HG02759 (cell line): Measurements from ENCODE around the gene RPL5.

Experiments used
- ATAC-seq: cut with Tn5 transposase; IDR thresholded peaks from one replicate; pipeline ENCODE4 v1.9.1; 2021; ENCODE audit warnings: mild to moderate bottlenecking, moderate library complexity; ENCODE audit not compliant: unreplicated experiment

RPL5 gene

GRCh38 chr1:92853299-92853698 lies 21.5 kb downstream of the RPL5 start:
- no peak for ATAC-seq

DNA sequence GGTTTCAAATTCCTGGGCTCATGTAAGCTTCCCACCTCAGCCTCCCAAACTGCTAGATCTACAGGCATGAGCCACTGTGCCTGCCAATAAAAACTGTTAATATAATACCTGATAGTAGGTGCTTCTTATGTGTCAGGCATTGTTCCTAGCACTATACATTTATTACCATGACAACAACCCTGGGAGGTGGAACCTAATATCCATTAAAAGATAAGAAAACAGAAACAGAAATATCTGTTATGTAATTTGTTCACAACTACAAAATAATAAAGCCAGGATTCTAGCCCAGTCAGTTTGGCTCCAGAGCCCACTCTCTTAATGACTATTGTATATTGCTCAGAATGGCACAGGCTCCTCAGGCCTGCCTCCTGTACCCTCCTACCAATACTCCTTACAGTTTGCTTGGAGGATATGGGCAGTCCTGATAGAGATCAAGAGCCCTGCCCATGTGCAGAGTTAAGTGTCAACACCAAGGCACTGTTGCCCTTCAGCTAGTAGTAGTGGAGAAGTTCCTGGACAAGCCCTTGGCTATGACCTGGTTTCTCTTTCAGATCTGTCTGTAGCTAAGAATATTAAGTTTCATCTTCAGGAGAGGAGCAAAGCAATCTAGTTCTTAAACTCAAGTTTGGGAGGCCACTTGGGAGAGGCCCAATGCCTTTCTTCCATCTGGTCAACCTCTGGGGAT lies 22.4 kb downstream of the RPL5 start:
- ATAC-seq: no peak

- no peak for ATAC-seq
Measured at GRCh38 chr1:92855236-92855635, 23.4 kb downstream of the RPL5 start.

GRCh38 chr1:92857817-92858216 lies 26.0 kb downstream of the RPL5 start:
- ATAC-seq: no peak

DNA sequence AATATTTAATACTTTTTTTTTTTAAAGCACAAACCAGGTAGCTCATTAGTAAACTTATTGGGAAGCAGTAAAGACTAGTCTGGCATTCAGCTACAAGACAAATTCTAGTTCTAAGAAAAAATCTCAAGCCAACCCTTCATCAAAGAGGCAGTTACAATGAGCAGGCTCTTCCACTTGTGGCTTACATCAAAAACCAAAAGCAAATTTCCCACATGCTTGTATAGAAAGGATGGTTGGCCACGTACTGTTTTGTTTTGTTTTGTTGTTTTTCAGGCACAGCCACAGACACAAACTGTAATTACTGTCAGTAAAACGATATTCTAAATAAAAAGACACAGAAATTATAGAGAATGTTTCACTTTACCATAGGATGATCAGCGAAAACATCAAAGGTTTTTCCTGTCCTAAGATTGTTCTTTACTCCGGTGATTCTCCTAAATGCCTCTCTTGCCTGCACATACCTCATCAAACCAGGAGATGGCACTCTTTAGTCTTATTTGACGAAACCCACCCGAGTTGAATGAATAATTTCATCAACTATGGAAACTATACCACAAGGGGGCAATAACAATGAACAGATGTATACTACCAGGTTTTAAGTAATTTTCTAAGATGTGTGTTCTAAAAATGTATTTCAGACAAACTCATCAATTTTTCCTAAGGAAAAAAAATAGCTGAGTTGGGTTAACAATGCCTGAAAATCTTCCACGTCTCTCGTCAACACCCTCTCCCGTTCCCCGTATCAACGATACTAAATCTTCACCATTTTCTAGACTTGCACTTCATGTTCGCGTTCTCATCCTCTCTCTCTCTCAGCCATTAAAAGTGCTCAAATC lies 26.9 kb downstream of the RPL5 start:
- ATAC-seq: peak; percentile 67

DNA sequence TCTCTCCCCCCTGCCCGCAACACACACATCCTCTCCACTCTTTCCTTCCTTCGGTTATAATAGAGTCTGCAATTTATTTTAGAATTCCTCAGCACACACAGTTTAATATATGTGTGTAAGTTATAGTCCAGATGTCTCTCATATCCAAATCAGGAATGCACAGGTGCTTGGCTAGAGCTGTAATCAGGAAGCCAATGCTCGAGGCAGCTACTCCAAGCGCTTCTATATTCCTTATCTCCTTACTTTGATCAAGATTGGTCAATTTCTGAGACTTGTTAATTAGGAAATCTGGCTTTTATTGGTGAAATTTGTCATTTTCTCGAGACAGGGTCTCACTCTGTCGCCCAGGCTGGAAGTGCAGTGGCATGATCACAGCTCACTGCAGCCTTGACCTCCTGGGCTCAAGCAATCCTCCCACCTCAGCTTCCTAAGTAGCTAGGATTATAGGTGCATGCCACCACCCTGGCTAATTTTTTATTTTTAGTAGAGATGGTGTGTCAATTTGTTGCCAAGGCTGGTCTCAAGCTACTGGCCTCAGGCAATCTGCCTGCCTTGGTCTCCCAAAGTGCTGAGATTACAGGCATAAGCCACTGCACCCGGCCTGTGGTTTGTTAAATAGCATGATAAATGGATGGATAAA lies 27.7 kb downstream of the RPL5 start:
- no peak for ATAC-seq

DNA sequence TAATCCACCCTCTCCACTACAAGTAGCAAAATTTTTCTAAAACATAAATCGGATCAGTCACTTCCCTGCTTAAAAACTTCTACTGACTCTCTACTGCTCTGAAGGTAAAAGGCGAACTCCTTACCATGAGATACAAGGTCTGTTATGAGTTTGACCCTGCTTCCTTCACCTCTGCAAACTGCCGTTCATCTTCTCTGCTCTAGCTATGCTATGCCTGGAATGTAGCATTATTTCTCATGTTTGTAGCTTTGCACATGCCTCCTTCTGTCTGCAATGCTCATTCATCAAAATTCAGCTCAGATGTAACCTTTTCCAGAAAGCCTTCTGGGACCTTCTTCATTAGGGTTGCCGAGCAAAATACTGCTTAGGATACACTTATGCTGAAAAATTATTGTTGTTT lies 30.8 kb downstream of the RPL5 start:
- no peak for ATAC-seq

GRCh38 chr1:92864131-92864530 lies 32.3 kb downstream of the RPL5 start:
- ATAC-seq: no peak

- ATAC-seq: no peak
Measured at GRCh38 chr1:92870591-92870990, 38.8 kb downstream of the RPL5 start.

DNA sequence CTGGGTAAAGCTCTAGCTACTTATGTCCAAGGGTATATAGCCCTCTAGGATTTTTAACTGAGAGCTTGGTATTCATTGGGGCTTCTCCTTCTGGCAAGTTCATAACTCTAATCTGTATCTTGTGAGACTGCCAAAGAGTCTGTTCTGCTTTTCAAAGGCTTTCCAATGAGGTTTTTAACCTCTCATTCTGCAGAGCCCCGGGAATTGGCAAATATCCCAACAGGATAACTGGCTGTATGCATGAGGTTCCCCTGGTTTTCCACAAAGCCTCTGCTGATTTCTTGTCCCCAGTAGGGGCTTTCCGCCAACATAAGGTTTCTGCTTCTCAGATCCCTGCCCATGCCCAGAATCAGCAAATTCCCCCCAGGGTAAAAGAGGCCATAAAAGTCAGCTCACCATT lies 40.9 kb downstream of the RPL5 start:
- no peak for ATAC-seq

GRCh38 chr1:92874987-92875386 lies 43.1 kb downstream of the RPL5 start:
- ATAC-seq: no peak

DNA sequence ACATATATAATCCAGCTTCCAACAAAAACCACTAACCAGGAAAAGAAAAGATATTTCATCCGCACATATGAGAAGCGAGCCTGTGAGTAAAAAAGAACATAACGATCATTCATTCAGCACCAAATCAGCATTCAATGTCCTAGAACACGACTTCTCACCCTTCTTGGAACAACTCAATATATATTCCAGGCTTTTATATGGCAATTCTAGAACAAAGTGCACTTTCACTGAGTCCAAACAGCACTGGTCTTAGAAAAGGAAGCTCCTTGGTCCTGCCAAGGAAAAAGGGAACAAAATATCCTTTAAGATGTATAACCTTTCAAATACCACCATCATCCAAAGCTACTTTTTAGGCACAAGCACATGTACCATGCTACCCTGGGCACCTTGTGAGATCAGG lies 44.5 kb downstream of the RPL5 start:
- ATAC-seq: no peak

GRCh38 chr1:92877081-92877711 lies 45.4 kb downstream of the RPL5 start:
- ATAC-seq: no peak

- no peak for ATAC-seq
Measured at GRCh38 chr1:92877792-92878191, 46.0 kb downstream of the RPL5 start.

- no peak for ATAC-seq
Measured at GRCh38 chr1:92879316-92879968, 47.6 kb downstream of the RPL5 start.

- no peak for ATAC-seq
Measured at GRCh38 chr1:92881391-92881790, 49.6 kb downstream of the RPL5 start.

DNA sequence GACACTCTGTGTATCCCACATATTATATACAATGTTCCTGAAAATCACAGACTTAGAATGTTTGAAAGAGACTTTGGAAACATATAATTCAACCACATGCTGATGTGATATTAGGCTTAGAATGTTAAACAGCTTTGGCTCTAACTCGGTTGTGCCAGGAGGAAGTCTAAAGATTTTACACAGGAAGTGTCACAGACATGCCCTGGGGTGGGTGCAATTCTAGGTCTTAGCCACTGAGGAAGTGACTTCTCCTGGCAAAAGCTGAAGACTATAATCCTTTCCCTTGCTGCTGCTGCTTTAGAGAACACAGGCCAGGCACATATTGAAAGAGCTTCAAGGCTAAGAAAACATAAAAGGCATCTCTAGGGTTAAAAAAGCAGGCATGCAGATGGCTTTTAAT lies 51.0 kb downstream of the RPL5 start:
- ATAC-seq: no peak

- no peak for ATAC-seq
Measured at GRCh38 chr1:92883297-92883696, 51.5 kb downstream of the RPL5 start.

DNA sequence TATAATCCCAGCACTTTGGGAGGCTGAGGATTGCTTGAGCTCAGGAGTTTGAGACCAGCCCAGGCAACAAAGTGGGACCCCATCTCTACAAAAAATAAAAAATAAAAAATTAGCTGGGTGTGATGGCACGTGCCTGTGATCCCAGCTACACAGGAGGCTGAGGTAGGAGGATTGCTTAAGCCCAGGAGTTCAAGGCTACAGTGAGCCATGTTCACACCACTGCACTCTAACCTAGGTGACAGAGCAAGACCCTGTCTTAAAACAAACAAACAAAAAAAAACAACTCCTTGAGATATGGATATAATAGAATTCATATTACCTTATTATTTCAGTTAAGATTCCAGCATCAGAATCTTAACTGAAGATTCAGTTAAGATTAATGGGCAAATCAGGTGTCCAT lies 52.4 kb downstream of the RPL5 start:
- no peak for ATAC-seq

- no peak for ATAC-seq
Measured at GRCh38 chr1:92886886-92887419, 55.1 kb downstream of the RPL5 start.

DNA sequence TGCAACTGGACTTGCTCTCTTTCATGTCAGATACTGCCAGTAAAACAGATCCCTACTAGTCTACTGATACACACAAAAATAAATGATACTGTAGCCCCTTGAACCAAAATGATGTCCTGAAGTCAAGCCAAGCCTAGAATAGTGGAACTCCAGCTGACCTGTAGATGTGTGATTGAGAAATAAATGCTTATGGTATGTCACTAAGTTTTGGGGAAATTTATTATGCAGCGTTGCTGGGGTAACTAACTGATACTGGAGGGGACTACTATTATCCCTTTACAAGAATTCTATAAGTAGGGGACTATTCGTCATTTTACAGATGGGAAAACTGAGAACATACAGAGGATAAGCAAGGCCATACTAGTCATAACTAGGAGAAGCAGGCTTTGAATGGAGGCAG lies 55.6 kb downstream of the RPL5 start:
- no peak for ATAC-seq
